ENCODE data around the gene BUB3. TPM values are rescaled to one million over a fixed set of nuclear protein-coding genes. Genes with fewer than 3 reads are reported as not detected.

The BUB3 gene
- total RNA-seq, 1 donor = 107 TPM

DNA sequence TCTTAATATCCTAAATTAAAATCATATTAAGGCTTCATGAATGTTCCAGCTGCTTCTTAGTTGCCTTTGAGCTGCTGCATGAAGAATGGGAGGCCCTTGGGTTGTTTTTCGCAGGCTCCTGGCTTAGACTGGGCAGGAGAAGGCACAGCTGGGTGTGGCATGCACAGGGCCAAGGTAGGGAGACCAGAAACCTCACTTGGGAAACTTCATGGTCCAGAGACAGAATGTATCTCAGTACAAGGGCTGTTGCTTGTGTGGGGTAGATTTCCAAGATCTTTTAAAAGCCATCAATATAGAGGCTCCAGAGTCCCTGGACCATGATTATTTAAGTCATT lies 49.9 kb downstream of the BUB3 start:
- Histone ChIP-seq H3K9me3 (ENCODE audit: low read depth, low read length) (no peaks in the 10 kb centered on the region), H3K27me3 (ENCODE audit: insufficient read depth, low read length) (no peaks in the 10 kb centered on the region), H3K4me2 (ENCODE audit: insufficient read depth, low read length) (no peak overlapping the region), H3K27ac (ENCODE audit: low read depth, low read length) (no peak overlapping the region), H4K20me1 (ENCODE audit: insufficient read depth, low read length) (no peaks in the 10 kb centered on the region), H3K36me3 (ENCODE audit: insufficient read depth, low read length) (no peaks in the 10 kb centered on the region), H3K4me3 (ENCODE audit: insufficient read depth, low read length) (no peak overlapping the region), H3K4me1 (ENCODE audit: insufficient read depth, low read length) (peaks cover 6% of the 10 kb centered on the region), H3K79me2 (ENCODE audit: insufficient read depth, low read length) (no peaks in the 10 kb centered on the region), H2AFZ (ENCODE audit: low read length) (no peak overlapping the region)
- no peak for DNase-seq (ENCODE audit: insufficient read length, low spot score, missing footprints)
- TF ChIP-seq, protein P1, sequence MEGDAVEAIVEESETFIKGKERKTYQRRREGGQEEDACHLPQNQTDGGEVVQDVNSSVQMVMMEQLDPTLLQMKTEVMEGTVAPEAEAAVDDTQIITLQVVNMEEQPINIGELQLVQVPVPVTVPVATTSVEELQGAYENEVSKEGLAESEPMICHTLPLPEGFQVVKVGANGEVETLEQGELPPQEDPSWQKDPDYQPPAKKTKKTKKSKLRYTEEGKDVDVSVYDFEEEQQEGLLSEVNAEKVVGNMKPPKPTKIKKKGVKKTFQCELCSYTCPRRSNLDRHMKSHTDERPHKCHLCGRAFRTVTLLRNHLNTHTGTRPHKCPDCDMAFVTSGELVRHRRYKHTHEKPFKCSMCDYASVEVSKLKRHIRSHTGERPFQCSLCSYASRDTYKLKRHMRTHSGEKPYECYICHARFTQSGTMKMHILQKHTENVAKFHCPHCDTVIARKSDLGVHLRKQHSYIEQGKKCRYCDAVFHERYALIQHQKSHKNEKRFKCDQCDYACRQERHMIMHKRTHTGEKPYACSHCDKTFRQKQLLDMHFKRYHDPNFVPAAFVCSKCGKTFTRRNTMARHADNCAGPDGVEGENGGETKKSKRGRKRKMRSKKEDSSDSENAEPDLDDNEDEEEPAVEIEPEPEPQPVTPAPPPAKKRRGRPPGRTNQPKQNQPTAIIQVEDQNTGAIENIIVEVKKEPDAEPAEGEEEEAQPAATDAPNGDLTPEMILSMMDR (IDR thresholded peaks at IDR 0.05; ENCODE audit: extremely low read depth, low read depth, low read length) = no peak

GRCh38 chr10:123205041-123205440 lies 50.8 kb downstream of the BUB3 start:
- Histone ChIP-seq H3K79me2 (ENCODE audit: insufficient read depth, low read length) (no peaks in the 10 kb centered on the region), H3K36me3 (ENCODE audit: insufficient read depth, low read length) (no peaks in the 10 kb centered on the region), H3K27me3 (ENCODE audit: insufficient read depth, low read length) (no peaks in the 10 kb centered on the region), H3K4me1 (ENCODE audit: insufficient read depth, low read length) (peaks cover 6% of the 10 kb centered on the region), H3K9me3 (ENCODE audit: low read depth, low read length) (no peaks in the 10 kb centered on the region), H3K4me3 (ENCODE audit: insufficient read depth, low read length) (no peak overlapping the region), H2AFZ (ENCODE audit: low read length) (no peak overlapping the region), H3K4me2 (ENCODE audit: insufficient read depth, low read length) (no peak overlapping the region), H4K20me1 (ENCODE audit: insufficient read depth, low read length) (no peaks in the 10 kb centered on the region), H3K27ac (ENCODE audit: low read depth, low read length) (no peak overlapping the region)
- no peak for DNase-seq (ENCODE audit: insufficient read length, low spot score, missing footprints)
- TF ChIP-seq, protein P1 (IDR thresholded peaks at IDR 0.05; ENCODE audit: extremely low read depth, low read depth, low read length) = no peak

DNA sequence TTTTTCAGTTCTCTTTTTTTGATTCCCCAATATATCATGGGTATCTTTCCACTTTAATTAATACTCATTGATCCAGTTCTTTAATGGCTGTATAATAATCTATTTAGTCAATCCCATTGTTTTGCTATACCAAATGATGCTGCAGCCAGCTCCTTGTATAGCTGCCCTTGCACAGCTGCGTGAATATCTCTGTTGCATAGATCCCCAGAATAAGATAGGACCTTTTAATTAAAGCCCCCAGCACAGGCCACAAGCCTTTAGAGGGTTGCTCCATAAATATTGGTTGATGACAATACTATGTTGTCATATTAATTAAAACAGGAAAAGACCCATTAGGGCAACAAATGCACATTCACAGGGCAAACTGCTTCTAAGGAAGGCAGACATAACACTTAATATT lies 57.9 kb downstream of the BUB3 start:
- no peaks in the 10 kb centered on the region for H3K36me3 ChIP-seq (ENCODE audit: insufficient read depth, low read length)
- H2AFZ ChIP-seq (ENCODE audit: low read length) = no peak overlapping the region
- no peak overlapping the region for H3K27ac ChIP-seq (ENCODE audit: low read depth, low read length)
- DNase-seq (ENCODE audit: insufficient read length, low spot score, missing footprints) = no peak
- TF ChIP-seq, protein P1 (IDR thresholded peaks at IDR 0.05; ENCODE audit: extremely low read depth, low read depth, low read length) = no peak
- no peak overlapping the region for H3K4me3 ChIP-seq (ENCODE audit: insufficient read depth, low read length)
- H3K79me2 ChIP-seq (ENCODE audit: insufficient read depth, low read length) = no peaks in the 10 kb centered on the region
- no peaks in the 10 kb centered on the region for H4K20me1 ChIP-seq (ENCODE audit: insufficient read depth, low read length)
- H3K27me3 ChIP-seq (ENCODE audit: insufficient read depth, low read length) = no peaks in the 10 kb centered on the region
- H3K4me2 ChIP-seq (ENCODE audit: insufficient read depth, low read length) = no peak overlapping the region
- H3K4me1 ChIP-seq (ENCODE audit: insufficient read depth, low read length) = no peaks in the 10 kb centered on the region
- H3K9me3 ChIP-seq (ENCODE audit: low read depth, low read length) = no peaks in the 10 kb centered on the region

GRCh38 chr10:123212640-123213039 lies 58.4 kb downstream of the BUB3 start:
- TF ChIP-seq, protein P1 (IDR thresholded peaks at IDR 0.05; ENCODE audit: extremely low read depth, low read depth, low read length) = no peak
- no peaks in the 10 kb centered on the region for H3K36me3 ChIP-seq (ENCODE audit: insufficient read depth, low read length)
- H3K4me3 ChIP-seq (ENCODE audit: insufficient read depth, low read length) = no peak overlapping the region
- H3K27me3 ChIP-seq (ENCODE audit: insufficient read depth, low read length) = no peaks in the 10 kb centered on the region
- H3K9me3 ChIP-seq (ENCODE audit: low read depth, low read length) = no peaks in the 10 kb centered on the region
- H3K4me2 ChIP-seq (ENCODE audit: insufficient read depth, low read length) = no peak overlapping the region
- no peaks in the 10 kb centered on the region for H3K4me1 ChIP-seq (ENCODE audit: insufficient read depth, low read length)
- no peak overlapping the region for H3K27ac ChIP-seq (ENCODE audit: low read depth, low read length)
- no peak for DNase-seq (ENCODE audit: insufficient read length, low spot score, missing footprints)
- no peaks in the 10 kb centered on the region for H3K79me2 ChIP-seq (ENCODE audit: insufficient read depth, low read length)
- H2AFZ ChIP-seq (ENCODE audit: low read length) = no peak overlapping the region
- H4K20me1 ChIP-seq (ENCODE audit: insufficient read depth, low read length) = no peaks in the 10 kb centered on the region
